K562 (cell line): ENCODE data around the gene HOXA13. TPM values are rescaled to one million over a fixed set of nuclear protein-coding genes. Genes with fewer than 3 reads are reported as not detected.

ENCODE experiments used
- ATAC-seq: fragments of 200-7000 bp; cut with Tn5 transposase; 3 replicates; pipeline ENCODE4 v1.9.1; 2020; ENCODE audit warnings: moderate library complexity
- BruUV-seq: library from RNA; stranded (reverse); fragments of 400-500 nt; replicated peaks from 2 replicates; lab custom pipeline; 2021; lab: Mats Ljungman, UMichigan
- CTCF ChIA-PET: fragments of 300-600 bp; formaldehyde crosslinking; extraction: SDS; loops from one replicate; lab custom pipeline; 2021; ENCODE audit warnings: low intra/inter-chr PET ratio; lab: Yijun Ruan, JAX
- POLR2A ChIA-PET: fragments of 300-600, 350-650 bp; sonication (Branson Sonifier 250); formaldehyde crosslinking; extraction: SDS; loops from one replicate; lab custom pipeline; 2021; ENCODE audit warnings: antibody characterized with exemption, inconsistent platforms; lab: Yijun Ruan, JAX
- DNase-seq, 4 experiments: peaks; one replicate each; pipeline versions ENCODE4 v3.0.0 to v3.0.0-alpha.2; 2011 to 2018; ENCODE audit warnings: low spot score in 3 of 4, mixed read lengths in 3 of 4; ENCODE audit errors: extremely low read depth in 1 of 4
- FAIRE-seq: peaks from 2 replicates; lab custom pipeline; 2011; peaks lifted over from hg19 to GRCh38; lab: Jason Lieb, UNC
- H2AFZ ChIP-seq: 2 replicates; pipeline ENCODE4 v1.6.0; 2011; ENCODE audit warnings: low read depth, low read length, control low read depth, inconsistent platforms
- H3K27ac ChIP-seq: fragments of 200-600 bp; 3 replicates; pipeline ENCODE4 v1.8.0; 2011; ENCODE audit warnings: low read depth, mild to moderate bottlenecking, control low read depth, inconsistent platforms, low read length, moderate library complexity, mixed read lengths; ENCODE audit errors: extremely low read depth
- H3K27me3 ChIP-seq, 2 experiments: fragments of 300-600 bp in 1 of 2; 2 replicates in 1 of 2; 3 replicates in 1 of 2; pipeline versions ENCODE4 v1.6.0 to v1.8.0; 2011; ENCODE audit warnings: inconsistent platforms in 2 of 2, low read length in 2 of 2, mild to moderate bottlenecking in 1 of 2, mixed read lengths in 1 of 2, moderate library complexity in 1 of 2; ENCODE audit not compliant: control insufficient read depth in 2 of 2, insufficient read depth in 2 of 2
- H3K36me3 ChIP-seq: fragments of 300-600 bp; 3 replicates; pipeline ENCODE4 v1.8.0; 2011; ENCODE audit warnings: mild to moderate bottlenecking, low read length, inconsistent platforms; ENCODE audit not compliant: control insufficient read depth, insufficient read depth
- H3K4me1 ChIP-seq, 2 experiments: fragments of 200-600 bp in 1 of 2; replicated peaks in 1 of 2; 2 replicates in 1 of 2; 3 replicates in 1 of 2; pipeline versions ENCODE4 v1.5.1 to v1.8.0; 2011; ENCODE audit warnings: inconsistent platforms in 2 of 2, low read length in 2 of 2, mild to moderate bottlenecking in 1 of 2, mixed read lengths in 1 of 2, moderate library complexity in 1 of 2; ENCODE audit not compliant: control insufficient read depth in 2 of 2, insufficient read depth in 2 of 2
- H3K4me2 ChIP-seq: 2 replicates; pipeline ENCODE4 v1.6.1; 2011; ENCODE audit warnings: low read length, control low read depth, inconsistent platforms, mixed read lengths; ENCODE audit not compliant: insufficient read depth
- H3K4me3 ChIP-seq: fragments of 200-600 bp; sonication (generic), shearing (Covaris generic); 2 replicates; pipeline ENCODE4 v1.5.1; 2016; ENCODE audit warnings: control low read depth, inconsistent platforms
- H3K79me2 ChIP-seq: fragments of 200-600 bp; 3 replicates; pipeline ENCODE4 v1.8.0; 2011; ENCODE audit warnings: low read length, inconsistent platforms; ENCODE audit not compliant: control insufficient read depth, insufficient read depth
- H3K9ac ChIP-seq, 2 experiments: 2 replicates each; pipeline versions ENCODE4 v1.6.0 to v1.6.1; 2011; ENCODE audit warnings: low read depth in 2 of 2, low read length in 2 of 2, control low read depth in 1 of 2, inconsistent platforms in 1 of 2, mild to moderate bottlenecking in 1 of 2, mixed read lengths in 1 of 2; ENCODE audit not compliant: insufficient read depth in 1 of 2
- H3K9me1 ChIP-seq: one replicate; pipeline ENCODE4 v1.6.0; 2011; ENCODE audit warnings: inconsistent platforms, mild to moderate bottlenecking, low read length, moderate library complexity; ENCODE audit not compliant: control insufficient read depth, insufficient read depth
- H3K9me3 ChIP-seq: replicated peaks from 2 replicates; pipeline ENCODE4 v1.5.1; 2011; ENCODE audit warnings: low read depth, low read length, inconsistent platforms; ENCODE audit not compliant: control insufficient read depth, insufficient read depth
- H4K20me1 ChIP-seq: replicated peaks from 2 replicates; pipeline ENCODE4 v1.6.1; 2011; ENCODE audit warnings: low read length, inconsistent platforms, mixed read lengths; ENCODE audit not compliant: control insufficient read depth, insufficient read depth
- KDM5B ChIP-seq: fragments of 200-600 bp; sonication (generic); IDR thresholded peaks from 2 replicates; pipeline ENCODE4 v1.6.1; 2012; ENCODE audit warnings: low read depth, mild to moderate bottlenecking, moderate library complexity, low read length, control low read depth, inconsistent platforms; ENCODE audit not compliant: insufficient replicate concordance
- PPARD ChIP-seq: fragments of 250-450 bp; sonication (Bioruptor Pico); IDR thresholded peaks from 2 replicates; pipeline ENCODE4 v1.8.0; 2022; ENCODE audit warnings: inconsistent platforms, mild to moderate bottlenecking, moderate library complexity
- RBM22 ChIP-seq: fragments of 200-400 bp; formaldehyde crosslinking; IDR thresholded peaks from 2 replicates; pipeline ENCODE4 v1.6.1; 2018; ENCODE audit warnings: low read length, low read depth; ENCODE audit not compliant: poor library complexity, severe bottlenecking
- SMAD4 ChIP-seq: fragments of 250-450 bp; sonication (Bioruptor Pico); conservative IDR thresholded peaks from 2 replicates; pipeline ENCODE4 v1.8.0; 2021; ENCODE audit warnings: inconsistent platforms, mild to moderate bottlenecking, moderate library complexity
- THRAP3 ChIP-seq: fragments of 450-650 bp; IDR thresholded peaks from 2 replicates; pipeline ENCODE4 v1.6.1; 2016; ENCODE audit warnings: mild to moderate bottlenecking, inconsistent platforms, borderline replicate concordance
- ZFP36 ChIP-seq: fragments of 150-350 bp; IDR thresholded peaks from 2 replicates; pipeline ENCODE4 v1.6.1; 2018; ENCODE audit warnings: low read length, low read depth; ENCODE audit not compliant: partially characterized antibody
- ZNF146 ChIP-seq: IDR thresholded peaks from one replicate; pipeline ENCODE4 v1.6.1; 2018; ENCODE audit warnings: missing compliant biosample characterization; ENCODE audit not compliant: unreplicated experiment
- WGBS: fragments of 100-300 bp; shearing (Covaris generic); methylation state at CpG from one replicate; pipeline ENCODE4 v1.1.6; 2016; ENCODE audit warnings: low coverage, mixed read lengths; ENCODE audit not compliant: insufficient coverage; ENCODE audit errors: missing lambda C conversion rate; 5-methylcytosine and 5-hydroxymethylcytosine counted together
- in situ Hi-C: fragments of 300-500 bp; cut with MboI; formaldehyde crosslinking; loops from 4 replicates; pipeline ENCODE4 v1.15.0; 2018; ENCODE audit warnings: inconsistent platforms, mixed read lengths
- intact Hi-C: fragments of 100-400 bp; cut with micrococcal nuclease; formaldehyde crosslinking; loops from 2 replicates; pipeline ENCODE4 v1.14.2; 2022
- polyA plus RNA-seq, 8 experiments: library from polyadenylated mRNA; depleted of rRNA in 4 of 8; stranded (reverse) in 5 of 8; unstranded in 3 of 8; fragments of >200 nt; fragmentation: Nextera tagmentation in 2 of 8; fragmentation: Illumina TruSeq in 1 of 8; extraction: Ambion mirVana in 2 of 8; extraction: Trizol in 1 of 8; gene quantifications; 2 replicates each; pipeline versions ENCODE4 v1.2.1 to v1.2.3, GENCODE V29; 2011 to 2014; ENCODE audit warnings: inconsistent platforms in 1 of 8, missing spikeins in 1 of 8
- total RNA-seq, 7 experiments: library from RNA; depleted of rRNA in 6 of 7; stranded (reverse); fragments of >200 nt in 6 of 7; fragmentation: Illumina TruSeq in 2 of 7; extraction: Trizol in 2 of 7; gene quantifications; 2 replicates each; pipeline versions ENCODE4 v1.2.1 to v1.2.3, GENCODE V29; 2011 to 2021; ENCODE audit warnings: low replicate concordance in 1 of 7
- TF ChIP-seq, protein P1 (sequence below), 2 experiments: fragments of 450-650 bp in 1 of 2; sonication (generic) in 1 of 2; formaldehyde crosslinking; conservative IDR thresholded peaks; 2 replicates each; pipeline versions ENCODE4 v1.4.0 to v1.8.1; 2020 to 2022; ENCODE audit warnings: mild to moderate bottlenecking in 1 of 2, missing genetic modification reagents in 1 of 2
- TF ChIP-seq, protein P2 (sequence below): fragments of 250-450 bp; sonication (Bioruptor Pico); IDR thresholded peaks from 2 replicates; pipeline ENCODE4 v1.8.0; 2022; ENCODE audit warnings: moderate library complexity, mild to moderate bottlenecking, inconsistent platforms
- TF ChIP-seq, protein P3 (sequence below), 2 experiments: fragments of 450-650 bp; IDR thresholded peaks; 2 replicates each; pipeline ENCODE4 v1.6.1; 2018; ENCODE audit warnings: mild to moderate bottlenecking in 2 of 2, low read depth in 1 of 2; ENCODE audit not compliant: partially characterized antibody in 2 of 2
- TF ChIP-seq, protein P4 (sequence below): fragments of 450-650 bp; formaldehyde crosslinking; conservative IDR thresholded peaks from 2 replicates; pipeline ENCODE4 v1.4.0; 2022; ENCODE audit warnings: mild to moderate bottlenecking, missing genetic modification characterization

HOXA13 gene
- total and polyA plus RNA-seq, 9 of the 15 experiments (the other 6 are each of a cell fraction or from before 2014, with no cell fraction given), result not detected

DNA sequence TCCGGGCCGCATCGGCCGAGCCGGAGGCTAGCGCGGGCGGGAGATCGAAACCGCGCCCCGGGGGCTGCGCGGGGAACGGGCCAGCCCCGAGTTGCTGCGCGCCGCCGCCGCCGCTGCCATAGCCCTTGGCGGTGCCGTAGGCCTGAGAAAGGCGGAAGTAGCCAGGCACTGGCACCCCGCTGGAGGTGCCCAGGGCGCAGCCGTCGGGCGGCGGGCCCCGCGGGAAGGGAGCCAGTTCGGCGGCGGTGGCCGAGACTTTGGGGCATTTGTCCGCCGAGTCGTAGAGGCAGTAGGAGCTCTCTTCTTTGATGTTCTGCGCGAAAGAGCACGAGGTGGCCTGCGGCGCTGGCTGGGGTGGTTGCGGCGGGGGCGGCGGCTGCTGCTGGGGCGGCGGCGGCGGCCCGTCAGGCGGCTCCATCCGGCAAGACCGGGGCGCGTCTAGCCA is 26.4 kb downstream of the HOXA13 start:
- no peaks in the 10 kb centered on the region for H3K9me3 ChIP-seq
- no peaks in the 10 kb centered on the region for H3K36me3 ChIP-seq
- ChIA-PET POLR2A (no interaction called here), CTCF (no interaction called here)
- no peak overlapping the region for H3K27ac ChIP-seq
- no peaks in the 10 kb centered on the region for H3K9me1 ChIP-seq
- intact Hi-C loops (no loop called here), in situ Hi-C loops (loop anchor here (25.0 kb wide), 3 partner anchors 661 to 1286 kb away; no protein-coding TSS in a partner anchor)
- H3K9ac ChIP-seq, result no peak overlapping the region
- H2AFZ ChIP-seq, result no peak overlapping the region
- FAIRE-seq (no peak), ATAC-seq (no peak), DNase-seq (no peak)
- BruUV-seq, result no TSS peak
- no peaks in the 10 kb centered on the region for H3K79me2 ChIP-seq
- WGBS, result 75% methylated on average over 27 of the region's 59 CpGs
- H3K4me3 ChIP-seq, result no peak overlapping the region
- peaks cover 27 to 70% of the 10 kb centered on the region in 2 experiments for H3K27me3 ChIP-seq
- no peak overlapping the region for H3K4me2 ChIP-seq
- H4K20me1 ChIP-seq, result no peaks in the 10 kb centered on the region
- H3K4me1 ChIP-seq, result peaks cover 0 to 3% of the 10 kb centered on the region in 2 experiments; a peak in 1 of 5 replicates
- TF ChIP-seq KDM5B (no peak), THRAP3 (no peak), PPARD (CRISPR knock-in tag) (no peak), SMAD4 (no peak), ZFP36 (no peak), RBM22 (no peak), ZNF146 (CRISPR knock-in tag) (no peak)
- TF ChIP-seq, protein P1, sequence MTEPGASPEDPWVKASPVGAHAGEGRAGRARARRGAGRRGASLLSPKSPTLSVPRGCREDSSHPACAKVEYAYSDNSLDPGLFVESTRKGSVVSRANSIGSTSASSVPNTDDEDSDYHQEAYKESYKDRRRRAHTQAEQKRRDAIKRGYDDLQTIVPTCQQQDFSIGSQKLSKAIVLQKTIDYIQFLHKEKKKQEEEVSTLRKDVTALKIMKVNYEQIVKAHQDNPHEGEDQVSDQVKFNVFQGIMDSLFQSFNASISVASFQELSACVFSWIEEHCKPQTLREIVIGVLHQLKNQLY (CRISPR knock-in tag; conservative IDR thresholded peaks at IDR 0.05), result no peak
- TF ChIP-seq, protein P2, sequence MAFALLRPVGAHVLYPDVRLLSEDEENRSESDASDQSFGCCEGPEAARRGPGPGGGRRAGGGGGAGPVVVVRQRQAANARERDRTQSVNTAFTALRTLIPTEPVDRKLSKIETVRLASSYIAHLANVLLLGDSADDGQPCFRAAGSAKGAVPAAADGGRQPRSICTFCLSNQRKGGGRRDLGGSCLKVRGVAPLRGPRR (CRISPR knock-in tag), result no peak
- TF ChIP-seq, protein P3, sequence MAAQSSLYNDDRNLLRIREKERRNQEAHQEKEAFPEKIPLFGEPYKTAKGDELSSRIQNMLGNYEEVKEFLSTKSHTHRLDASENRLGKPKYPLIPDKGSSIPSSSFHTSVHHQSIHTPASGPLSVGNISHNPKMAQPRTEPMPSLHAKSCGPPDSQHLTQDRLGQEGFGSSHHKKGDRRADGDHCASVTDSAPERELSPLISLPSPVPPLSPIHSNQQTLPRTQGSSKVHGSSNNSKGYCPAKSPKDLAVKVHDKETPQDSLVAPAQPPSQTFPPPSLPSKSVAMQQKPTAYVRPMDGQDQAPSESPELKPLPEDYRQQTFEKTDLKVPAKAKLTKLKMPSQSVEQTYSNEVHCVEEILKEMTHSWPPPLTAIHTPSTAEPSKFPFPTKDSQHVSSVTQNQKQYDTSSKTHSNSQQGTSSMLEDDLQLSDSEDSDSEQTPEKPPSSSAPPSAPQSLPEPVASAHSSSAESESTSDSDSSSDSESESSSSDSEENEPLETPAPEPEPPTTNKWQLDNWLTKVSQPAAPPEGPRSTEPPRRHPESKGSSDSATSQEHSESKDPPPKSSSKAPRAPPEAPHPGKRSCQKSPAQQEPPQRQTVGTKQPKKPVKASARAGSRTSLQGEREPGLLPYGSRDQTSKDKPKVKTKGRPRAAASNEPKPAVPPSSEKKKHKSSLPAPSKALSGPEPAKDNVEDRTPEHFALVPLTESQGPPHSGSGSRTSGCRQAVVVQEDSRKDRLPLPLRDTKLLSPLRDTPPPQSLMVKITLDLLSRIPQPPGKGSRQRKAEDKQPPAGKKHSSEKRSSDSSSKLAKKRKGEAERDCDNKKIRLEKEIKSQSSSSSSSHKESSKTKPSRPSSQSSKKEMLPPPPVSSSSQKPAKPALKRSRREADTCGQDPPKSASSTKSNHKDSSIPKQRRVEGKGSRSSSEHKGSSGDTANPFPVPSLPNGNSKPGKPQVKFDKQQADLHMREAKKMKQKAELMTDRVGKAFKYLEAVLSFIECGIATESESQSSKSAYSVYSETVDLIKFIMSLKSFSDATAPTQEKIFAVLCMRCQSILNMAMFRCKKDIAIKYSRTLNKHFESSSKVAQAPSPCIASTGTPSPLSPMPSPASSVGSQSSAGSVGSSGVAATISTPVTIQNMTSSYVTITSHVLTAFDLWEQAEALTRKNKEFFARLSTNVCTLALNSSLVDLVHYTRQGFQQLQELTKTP (IDR thresholded peaks at IDR 0.05; ENCODE audit: low read depth in 1 of 2, partially characterized antibody in 2 of 2), result no peak
- TF ChIP-seq, protein P4, sequence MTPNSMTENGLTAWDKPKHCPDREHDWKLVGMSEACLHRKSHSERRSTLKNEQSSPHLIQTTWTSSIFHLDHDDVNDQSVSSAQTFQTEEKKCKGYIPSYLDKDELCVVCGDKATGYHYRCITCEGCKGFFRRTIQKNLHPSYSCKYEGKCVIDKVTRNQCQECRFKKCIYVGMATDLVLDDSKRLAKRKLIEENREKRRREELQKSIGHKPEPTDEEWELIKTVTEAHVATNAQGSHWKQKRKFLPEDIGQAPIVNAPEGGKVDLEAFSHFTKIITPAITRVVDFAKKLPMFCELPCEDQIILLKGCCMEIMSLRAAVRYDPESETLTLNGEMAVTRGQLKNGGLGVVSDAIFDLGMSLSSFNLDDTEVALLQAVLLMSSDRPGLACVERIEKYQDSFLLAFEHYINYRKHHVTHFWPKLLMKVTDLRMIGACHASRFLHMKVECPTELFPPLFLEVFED, result no peak
